ENCODE data around the gene MAP2K1. TPM values are rescaled to one million over a fixed set of nuclear protein-coding genes. Genes with fewer than 3 reads are reported as not detected.

Gene MAP2K1
- total and polyA plus RNA-seq, 2 experiments from 2014 or later: 20.1 to 46.3 TPM

GRCh38 chr15:66402761-66403284 lies 16.1 kb downstream of the MAP2K1 start:
- Histone ChIP-seq H3K9me2 (replicated peaks; ENCODE audit: insufficient read depth) (no peaks in the 10 kb centered on the region), H4K20me1 (ENCODE audit: insufficient read depth, poor library complexity, severe bottlenecking) (peaks cover 12% of the 10 kb centered on the region), H3K36me3 (replicated peaks; ENCODE audit: insufficient read depth, low read depth) (no peaks in the 10 kb centered on the region), H3K79me2 (peaks cover 75% of the 10 kb centered on the region), H3K4me3 (no peak overlapping the region), H3K9me3 (ENCODE audit: low read depth) (no peaks in the 10 kb centered on the region), H3K27me3 (no peaks in the 10 kb centered on the region), H3K4me2 (no peak overlapping the region), H3K4me1 (ENCODE audit: insufficient read depth) (no peaks in the 10 kb centered on the region), H3K27ac (no peak overlapping the region), H2AFZ (no peak overlapping the region)
- WGBS (ENCODE audit: low lambda C conversion rate, missing lambda C conversion rate): 85% methylated on average over 3 of the region's 3 CpGs
- DNase-seq (ENCODE audit: low spot score): no peak
- TF ChIP-seq EZH2 (IDR thresholded peaks at IDR 0.05; ENCODE audit: borderline replicate concordance): no peak
- no peak for TF ChIP-seq EZH2phosphoT487 (IDR thresholded peaks at IDR 0.05; ENCODE audit: low read depth, severe bottlenecking, unreplicated experiment)
- no peak for TF ChIP-seq CTCF (IDR thresholded peaks at IDR 0.05; ENCODE audit: poor library complexity)

- Histone ChIP-seq H3K36me3 (replicated peaks; ENCODE audit: insufficient read depth, low read depth) (no peaks in the 10 kb centered on the region), H3K79me2 (peaks cover 72% of the 10 kb centered on the region), H4K20me1 (ENCODE audit: insufficient read depth, poor library complexity, severe bottlenecking) (peaks cover 12% of the 10 kb centered on the region), H3K9me2 (replicated peaks; ENCODE audit: insufficient read depth) (no peaks in the 10 kb centered on the region), H2AFZ (no peak overlapping the region), H3K9me3 (ENCODE audit: low read depth) (no peaks in the 10 kb centered on the region), H3K4me1 (ENCODE audit: insufficient read depth) (no peaks in the 10 kb centered on the region), H3K27me3 (no peaks in the 10 kb centered on the region), H3K4me2 (no peak overlapping the region), H3K27ac (no peak overlapping the region), H3K4me3 (no peak overlapping the region)
- WGBS (ENCODE audit: low lambda C conversion rate, missing lambda C conversion rate): 90% methylated on average over 5 of the region's 5 CpGs
- no peak for TF ChIP-seq CTCF (IDR thresholded peaks at IDR 0.05; ENCODE audit: poor library complexity)
- TF ChIP-seq EZH2phosphoT487 (IDR thresholded peaks at IDR 0.05; ENCODE audit: low read depth, severe bottlenecking, unreplicated experiment): no peak
- no peak for TF ChIP-seq EZH2 (IDR thresholded peaks at IDR 0.05; ENCODE audit: borderline replicate concordance)
- DNase-seq (ENCODE audit: low spot score): no peak
Observed at GRCh38 chr15:66403323-66403722, 16.6 kb downstream of the MAP2K1 start.

GRCh38 chr15:66404122-66404521 lies 17.4 kb downstream of the MAP2K1 start:
- no peak overlapping the region for H3K27ac ChIP-seq
- H3K27me3 ChIP-seq: no peaks in the 10 kb centered on the region
- peaks cover 74% of the 10 kb centered on the region for H3K79me2 ChIP-seq
- H3K36me3 ChIP-seq (replicated peaks; ENCODE audit: insufficient read depth, low read depth): no peaks in the 10 kb centered on the region
- peaks cover 14% of the 10 kb centered on the region for H4K20me1 ChIP-seq (ENCODE audit: insufficient read depth, poor library complexity, severe bottlenecking)
- 85% methylated on average over 8 of the region's 8 CpGs for WGBS (ENCODE audit: low lambda C conversion rate, missing lambda C conversion rate)
- no peaks in the 10 kb centered on the region for H3K4me1 ChIP-seq (ENCODE audit: insufficient read depth)
- no peak overlapping the region for H2AFZ ChIP-seq
- no peaks in the 10 kb centered on the region for H3K9me2 ChIP-seq (replicated peaks; ENCODE audit: insufficient read depth)
- H3K4me3 ChIP-seq: no peak overlapping the region
- H3K4me2 ChIP-seq: no peak overlapping the region
- no peaks in the 10 kb centered on the region for H3K9me3 ChIP-seq (ENCODE audit: low read depth)
- no peak for DNase-seq (ENCODE audit: low spot score)
- TF ChIP-seq CTCF (IDR thresholded peaks at IDR 0.05; ENCODE audit: poor library complexity): no peak

- DNase-seq (ENCODE audit: low spot score): no peak
- Histone ChIP-seq H3K4me2 (no peak overlapping the region), H4K20me1 (ENCODE audit: insufficient read depth, poor library complexity, severe bottlenecking) (peaks cover 14% of the 10 kb centered on the region)
Observed at GRCh38 chr15:66404532-66404931, 17.8 kb downstream of the MAP2K1 start.

More at GRCh38 chr15:66404532-66404931, 17.8 kb downstream of the MAP2K1 start:
- no peaks in the 10 kb centered on the region for H3K4me1 ChIP-seq (ENCODE audit: insufficient read depth)
- H2AFZ ChIP-seq: no peak overlapping the region
- H3K9me3 ChIP-seq (ENCODE audit: low read depth): no peaks in the 10 kb centered on the region
- H3K27ac ChIP-seq: no peak overlapping the region
- TF ChIP-seq CTCF (IDR thresholded peaks at IDR 0.05; ENCODE audit: poor library complexity) (no peak), EZH2phosphoT487 (IDR thresholded peaks at IDR 0.05; ENCODE audit: low read depth, severe bottlenecking, unreplicated experiment) (no peak), EZH2 (IDR thresholded peaks at IDR 0.05; ENCODE audit: borderline replicate concordance) (no peak)
- no peaks in the 10 kb centered on the region for H3K27me3 ChIP-seq
- WGBS (ENCODE audit: low lambda C conversion rate, missing lambda C conversion rate): 82% methylated on average over 7 of the region's 7 CpGs
- H3K9me2 ChIP-seq (replicated peaks; ENCODE audit: insufficient read depth): no peaks in the 10 kb centered on the region
- H3K79me2 ChIP-seq: peaks cover 77% of the 10 kb centered on the region
- no peaks in the 10 kb centered on the region for H3K36me3 ChIP-seq (replicated peaks; ENCODE audit: insufficient read depth, low read depth)
- H3K4me3 ChIP-seq: no peak overlapping the region

All from hepatocyte (in vitro differentiated cells).